Astrocyte of the spinal cord (primary cell): ENCODE results near the gene CMTM7.

ENCODE experiments used
- DNase-seq: peaks from one replicate; pipeline ENCODE4 v3.0.0; 2011; ENCODE audit warnings: low read depth, low spot score
- H3K4me3 ChIP-seq: 2 replicates; pipeline ENCODE4 v1.5.1; 2011; ENCODE audit warnings: low read depth, mild to moderate bottlenecking, low read length, moderate library complexity
- in situ Hi-C: cut with HindIII; loops from 2 replicates; pipeline ENCODE4 v1.10.0; 2017; ENCODE audit warnings: low sequenced_read_pairs
- TF ChIP-seq, protein P1 (sequence below): IDR thresholded peaks from 2 replicates; pipeline ENCODE4 v1.5.1; 2012; ENCODE audit warnings: low read depth, mild to moderate bottlenecking, low read length, inconsistent platforms

The CMTM7 gene

DNA sequence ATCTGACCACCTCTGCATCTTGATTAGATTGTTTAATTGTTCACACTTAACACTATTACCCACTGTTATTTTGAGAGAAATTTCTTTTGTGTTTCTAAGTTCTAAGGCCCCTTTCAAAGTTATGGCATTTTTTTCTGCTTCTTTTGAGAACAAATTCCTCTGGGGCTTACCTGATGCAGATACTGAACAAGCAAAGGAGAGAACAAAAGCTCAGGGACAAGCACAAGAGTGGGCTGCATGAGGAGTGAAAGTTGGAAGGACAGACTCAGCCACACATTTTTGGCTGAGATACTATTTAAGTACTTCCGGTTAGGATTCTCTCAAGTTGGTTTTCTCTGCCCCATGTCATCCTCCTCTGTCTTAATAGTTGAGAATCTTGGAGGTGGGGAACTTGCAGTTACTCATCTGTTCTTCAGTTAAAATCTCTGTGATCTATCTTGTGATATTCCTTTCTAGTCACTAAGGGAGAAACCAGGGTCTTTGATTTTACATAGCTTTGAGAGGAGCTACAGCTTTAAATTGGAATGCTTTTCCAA is 56.3 kb downstream of the CMTM7 start:
- TF ChIP-seq, protein P1, sequence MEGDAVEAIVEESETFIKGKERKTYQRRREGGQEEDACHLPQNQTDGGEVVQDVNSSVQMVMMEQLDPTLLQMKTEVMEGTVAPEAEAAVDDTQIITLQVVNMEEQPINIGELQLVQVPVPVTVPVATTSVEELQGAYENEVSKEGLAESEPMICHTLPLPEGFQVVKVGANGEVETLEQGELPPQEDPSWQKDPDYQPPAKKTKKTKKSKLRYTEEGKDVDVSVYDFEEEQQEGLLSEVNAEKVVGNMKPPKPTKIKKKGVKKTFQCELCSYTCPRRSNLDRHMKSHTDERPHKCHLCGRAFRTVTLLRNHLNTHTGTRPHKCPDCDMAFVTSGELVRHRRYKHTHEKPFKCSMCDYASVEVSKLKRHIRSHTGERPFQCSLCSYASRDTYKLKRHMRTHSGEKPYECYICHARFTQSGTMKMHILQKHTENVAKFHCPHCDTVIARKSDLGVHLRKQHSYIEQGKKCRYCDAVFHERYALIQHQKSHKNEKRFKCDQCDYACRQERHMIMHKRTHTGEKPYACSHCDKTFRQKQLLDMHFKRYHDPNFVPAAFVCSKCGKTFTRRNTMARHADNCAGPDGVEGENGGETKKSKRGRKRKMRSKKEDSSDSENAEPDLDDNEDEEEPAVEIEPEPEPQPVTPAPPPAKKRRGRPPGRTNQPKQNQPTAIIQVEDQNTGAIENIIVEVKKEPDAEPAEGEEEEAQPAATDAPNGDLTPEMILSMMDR = no peak
- no peak overlapping the region for H3K4me3 ChIP-seq
- in situ Hi-C loops = no loop called here
- DNase-seq = no peak

GRCh38 chr3:32448686-32449474 is 57.2 kb downstream of the CMTM7 start:
- in situ Hi-C loops = no loop called here
- no peak for DNase-seq
- TF ChIP-seq, protein P1 = no peak
- H3K4me3 ChIP-seq = no peak overlapping the region

DNA sequence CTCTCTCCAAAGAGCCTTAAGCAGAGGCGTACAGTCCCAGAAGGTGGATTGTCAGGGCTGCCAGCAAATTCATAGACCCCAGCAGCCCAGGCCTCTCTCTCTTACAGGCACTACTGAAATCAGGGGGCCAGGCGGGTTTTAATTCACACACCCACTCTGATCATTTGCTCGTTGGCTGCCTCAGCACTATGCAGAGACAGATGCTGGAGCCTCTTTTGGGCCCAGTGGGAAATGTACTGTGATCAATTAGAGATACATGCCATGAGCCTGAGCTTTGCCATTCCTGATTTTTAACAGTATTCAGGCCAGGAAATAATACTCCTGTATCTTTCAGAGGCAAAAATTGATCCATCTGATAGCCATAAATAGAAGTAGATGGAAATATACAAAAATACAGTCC is 58.0 kb downstream of the CMTM7 start:
- no peak for DNase-seq
- TF ChIP-seq, protein P1 = no peak
- no peak overlapping the region for H3K4me3 ChIP-seq
- in situ Hi-C loops = no loop called here

DNA sequence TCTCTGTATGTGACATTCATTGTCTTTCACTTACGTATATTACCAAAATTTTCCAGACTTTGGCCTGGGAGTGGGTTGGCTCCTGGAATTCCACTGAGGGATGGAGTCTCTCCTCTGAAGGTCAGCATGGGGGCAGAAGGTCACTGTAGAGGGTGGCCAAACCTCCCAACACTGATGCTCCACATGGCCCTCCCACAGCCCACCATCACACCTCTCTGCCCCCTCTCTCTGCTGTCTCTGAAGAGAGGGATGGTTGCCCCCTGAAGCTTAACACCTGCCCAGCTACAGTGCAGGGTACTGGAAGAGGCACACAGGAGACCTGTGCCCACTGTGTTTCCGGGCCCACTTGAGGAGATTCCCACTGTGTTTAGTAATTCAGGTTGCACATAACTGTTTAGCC is 58.8 kb downstream of the CMTM7 start:
- no peak for DNase-seq
- TF ChIP-seq, protein P1 = no peak
- H3K4me3 ChIP-seq = no peak overlapping the region
- in situ Hi-C loops = no loop called here

DNA sequence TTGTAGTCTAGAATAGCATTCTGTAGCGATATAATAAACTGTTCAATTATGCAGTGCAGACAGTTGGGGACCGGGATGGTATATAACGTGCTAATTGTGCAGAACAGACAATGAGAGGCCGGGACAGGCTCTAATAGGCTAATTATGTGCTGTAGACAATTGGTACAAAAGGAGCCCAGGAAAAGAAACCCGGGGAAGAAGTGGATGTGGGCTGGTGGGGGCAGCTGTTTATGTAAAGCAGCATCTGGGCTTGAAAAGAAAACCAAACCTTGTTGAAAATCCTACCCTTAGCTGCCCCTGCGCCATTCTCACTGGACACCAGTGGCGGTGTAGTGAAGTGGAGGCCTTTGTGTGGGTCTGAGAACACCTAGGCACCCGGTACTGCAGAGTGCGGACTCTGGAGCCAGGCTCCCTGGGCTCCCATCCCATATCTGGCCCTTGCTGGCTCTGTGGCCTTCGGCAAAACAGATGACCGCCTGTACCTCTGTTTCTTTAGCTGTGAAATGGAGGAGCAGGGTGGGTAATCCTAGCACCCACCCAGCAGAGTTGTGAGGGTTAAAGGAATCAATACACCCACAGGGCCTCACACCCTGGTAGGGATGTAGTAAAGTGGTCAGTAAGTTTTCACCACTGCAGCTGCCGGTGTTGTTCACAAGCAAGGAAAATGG is 59.5 kb downstream of the CMTM7 start:
- in situ Hi-C loops = no loop called here
- H3K4me3 ChIP-seq = no peak overlapping the region
- TF ChIP-seq, protein P1 = no peak
- no peak for DNase-seq

DNA sequence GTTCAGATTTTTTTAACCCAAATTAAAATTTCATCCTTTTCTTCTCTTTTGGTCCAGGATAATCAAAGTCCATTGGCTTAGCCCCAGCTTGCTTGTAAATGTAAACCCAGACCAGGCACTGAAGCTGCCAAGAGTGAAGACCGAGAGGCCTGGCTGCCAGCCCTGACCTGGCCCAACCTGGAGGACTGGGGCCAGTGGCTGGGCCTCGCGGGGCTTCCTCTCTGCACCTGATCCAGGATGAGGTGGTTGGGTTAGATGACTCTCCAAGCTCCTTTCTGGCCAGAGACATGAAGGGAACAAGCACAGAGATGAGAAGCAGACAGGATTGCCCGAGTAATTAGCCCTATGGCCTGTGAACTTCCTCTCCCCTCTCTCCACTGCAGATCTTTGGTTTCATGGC is 60.4 kb downstream of the CMTM7 start:
- in situ Hi-C loops = no loop called here
- no peak for DNase-seq
- TF ChIP-seq, protein P1 = no peak
- no peak overlapping the region for H3K4me3 ChIP-seq
